Psoas muscle (tissue), 8 donors: ENCODE results near the gene NKG7. TPM values are rescaled to one million over a fixed set of nuclear protein-coding genes. Genes with fewer than 3 reads are reported as not detected.

Experiments used
- ATAC-seq, 4 donors: fragments of 200-7000 bp; cut with Tn5 transposase; one replicate each; pipeline ENCODE4 v1.9.1; 2020; ENCODE audit warnings: moderate library complexity in 3 of 4, mild to moderate bottlenecking in 2 of 4
- DNase-seq, 2 donors: peaks; one replicate each; pipeline ENCODE4 v3.0.0-alpha.2; 2020
- H3K27ac ChIP-seq: fragments of 200-600 bp; one replicate; pipeline ENCODE4 v1.8.0; 2022
- H3K27me3 ChIP-seq, 3 donors: fragments of 200-600 bp in 1 of 3; one replicate each; pipeline versions ENCODE4 v1.6.1 to v1.8.0; 2013 to 2022; ENCODE audit warnings: low read length in 2 of 3, mild to moderate bottlenecking in 2 of 3, moderate library complexity in 1 of 3; ENCODE audit not compliant: insufficient read depth in 3 of 3
- H3K36me3 ChIP-seq, 2 donors: fragments of 200-600 bp in 1 of 2; one replicate each; pipeline versions ENCODE4 v1.6.1 to v1.8.0; 2013 to 2022; ENCODE audit warnings: low read depth in 1 of 2, mild to moderate bottlenecking in 1 of 2, moderate library complexity in 1 of 2; ENCODE audit not compliant: insufficient read depth in 1 of 2
- H3K4me1 ChIP-seq: fragments of 200-600 bp; one replicate; pipeline ENCODE4 v1.8.0; 2022
- H3K4me3 ChIP-seq: fragments of 200-600 bp; one replicate; pipeline ENCODE4 v1.8.0; 2022; ENCODE audit warnings: mild to moderate bottlenecking
- H3K9me3 ChIP-seq: fragments of 200-600 bp; one replicate; pipeline ENCODE4 v1.8.0; 2022
- CTCF ChIP-seq: fragments of 200-600 bp; IDR thresholded peaks from one replicate; pipeline ENCODE4 v1.8.0; 2022; ENCODE audit warnings: antibody characterized with exemption
- WGBS, 3 donors: extraction: QIAGEN DNeasy Blood & Tissue Kit; methylation state at CpG; one replicate each; pipeline versions ENCODE4 v1.1.6 to v1.1.7; 2013; 5-methylcytosine and 5-hydroxymethylcytosine counted together
- intact Hi-C, 2 donors: fragments of 100-400 bp; cut with DNase I; formaldehyde crosslinking; loops; one replicate each; pipeline versions ENCODE4 v1.11.0 to v1.14.2; 2022
- polyA plus RNA-seq, 3 donors: library from polyadenylated mRNA; stranded (reverse); fragments of 200-250 nt; gene quantifications; one replicate each; pipeline ENCODE4 v1.2.3, GENCODE V29; 2013
- total RNA-seq, 4 donors: library from RNA; stranded (reverse); fragmentation: NEBNext Ultra II Directional in 2 of 4; extraction: Animal tissue kit (Norgen Biotek cat#: 25700) in 2 of 4; gene quantifications; one replicate each; pipeline versions ENCODE4 v1.2.1 to v1.2.4, GENCODE V29; 2021 to 2023
- donor health status: healthy with polysubstance abuse.
- donor health status: DM: no; HTN: no; CAD: no; lungs with moderate emphysema.
- donor health status: Bipolar disorder and iron deficiency.
- donor health status: healthy.
- donor health status: DM: yes; HTN: yes; CAD: no.
- donor health status: DM: no; HTN: no; CAD: no.
- donor health status: DM: no; HTN: no; CAD: no.
- donor health status: DM: yes; HTN: yes; CAD: no.

NKG7 gene
- total and polyA plus RNA-seq, 7 donors: 0.61 to 2.9 (median 1.2) TPM

GRCh38 chr19:51325161-51325976 is 47.1 kb downstream of the NKG7 start:
- ATAC-seq (no peak), DNase-seq (no peak)
- no peak for TF ChIP-seq CTCF
- 61 to 65% (median 64%) methylated on average over 26 of the region's 26 CpGs for WGBS, 3 donors
- H3K27me3 ChIP-seq: peaks cover 0 to 57% (median 17%) of the 10 kb centered on the region in 3 donors
- no peaks in the 10 kb centered on the region for H3K9me3 ChIP-seq
- no peak overlapping the region for H3K4me3 ChIP-seq
- H3K4me1 ChIP-seq: no peaks in the 10 kb centered on the region
- H3K27ac ChIP-seq: no peak overlapping the region
- no peaks in the 10 kb centered on the region for H3K36me3 ChIP-seq
- intact Hi-C loops: no loop called here

GRCh38 chr19:51324167-51324481 is 48.3 kb downstream of the NKG7 start:
- ATAC-seq: no peak
- Histone ChIP-seq H3K4me3 (no peak overlapping the region), H3K9me3 (no peaks in the 10 kb centered on the region), H3K36me3 (no peaks in the 10 kb centered on the region), H3K27ac (no peak overlapping the region), H3K4me1 (no peaks in the 10 kb centered on the region), H3K27me3 (peaks cover 0 to 50% (median 15%) of the 10 kb centered on the region in 3 donors)
- no peak for DNase-seq
- 49 to 56% (median 55%) methylated on average over 6 of the region's 6 CpGs for WGBS, 3 donors
- TF ChIP-seq CTCF: no peak
- intact Hi-C loops: no loop called here

- ATAC-seq: no peak
- TF ChIP-seq CTCF: no peak
- H3K27me3 ChIP-seq: peaks cover 0 to 49% (median 15%) of the 10 kb centered on the region in 3 donors
These were observed 48.8 kb downstream of the NKG7 start for GRCh38 chr19:51323481-51324166.

GRCh38 chr19:51321799-51322198 is 50.7 kb downstream of the NKG7 start:
- Histone ChIP-seq H3K4me1 (no peaks in the 10 kb centered on the region), H3K27ac (no peak overlapping the region), H3K4me3 (no peak overlapping the region), H3K27me3 (peaks cover 0 to 39% (median 6%) of the 10 kb centered on the region in 3 donors), H3K36me3 (no peaks in the 10 kb centered on the region), H3K9me3 (no peaks in the 10 kb centered on the region)
- WGBS, 3 donors: 74 to 80% (median 75%) methylated on average over 13 to 14 of the region's 14 CpGs
- intact Hi-C loops: no loop called here
- ATAC-seq: no peak
- no peak for TF ChIP-seq CTCF
- DNase-seq: no peak

More at GRCh38 chr19:51323481-51324166, 48.8 kb downstream of the NKG7 start:
- Histone ChIP-seq H3K4me3 (no peak overlapping the region), H3K4me1 (no peaks in the 10 kb centered on the region), H3K27ac (no peak overlapping the region), H3K9me3 (no peaks in the 10 kb centered on the region), H3K36me3 (no peaks in the 10 kb centered on the region)
- DNase-seq: no peak
- 67 to 71% (median 70%) methylated on average over 29 of the region's 29 CpGs for WGBS, 3 donors
- intact Hi-C loops: no loop called here

Other genes starting within 250 kb of the NKG7 start
- 1 to 10 TPM in 3 of 4 donors, under 1 TPM in 1; 0.73 to 2.2 (median 1.8) TPM for gene SIGLEC9, start 247.7 kb downstream of the NKG7 start, total RNA-seq
- gene SIGLEC9, start 247.7 kb downstream of the NKG7 start, polyA plus RNA-seq: under 1 TPM; 0.24 to 0.69 (median 0.25) TPM
- under 1 TPM; 0.38 to 0.82 (median 0.50) TPM for gene SIGLEC7, start 230.4 kb downstream of the NKG7 start, total RNA-seq
- under 1 TPM in 2 of 3 donors, not detected in 1; 0.08 to 0.60 TPM for gene SIGLEC7, start 230.4 kb downstream of the NKG7 start, polyA plus RNA-seq
- gene CD33, start 147.6 kb downstream of the NKG7 start, total RNA-seq: 1 to 10 TPM; 2.0 to 3.1 (median 2.3) TPM
- gene CD33, start 147.6 kb downstream of the NKG7 start, polyA plus RNA-seq: 1 to 10 TPM in 1 of 3 donors, under 1 TPM in 2; 0.24 to 1.3 (median 0.75) TPM
- not detected for gene SIGLECL1, start 121.6 kb downstream of the NKG7 start, total RNA-seq
- not detected for gene SIGLECL1, start 121.6 kb downstream of the NKG7 start, polyA plus RNA-seq
- under 1 TPM in 1 of 4 donors, not detected in 3; 0.10 TPM for gene IGLON5, start 61.0 kb downstream of the NKG7 start, total RNA-seq
- gene IGLON5, start 61.0 kb downstream of the NKG7 start, polyA plus RNA-seq: under 1 TPM in 1 of 3 donors, not detected in 2; 0.03 TPM
- 1 to 10 TPM in 1 of 4 donors, under 1 TPM in 3; 0.42 to 1.1 (median 0.63) TPM for gene VSIG10L, start 30.5 kb downstream of the NKG7 start, total RNA-seq
- 1 to 10 TPM in 2 of 3 donors, under 1 TPM in 1; 0.35 to 2.3 (median 1.5) TPM for gene VSIG10L, start 30.5 kb downstream of the NKG7 start, polyA plus RNA-seq
- gene ETFB, start 6.3 kb downstream of the NKG7 start, total RNA-seq: 100 to 1,000 TPM in 3 of 4 donors, 10 to 100 TPM in 1; 91.8 to 172 (median 141) TPM
- gene ETFB, start 6.3 kb downstream of the NKG7 start, polyA plus RNA-seq: 100 to 1,000 TPM; 130 to 170 (median 165) TPM
- 1 to 10 TPM in 1 of 4 donors, under 1 TPM in 2, not detected in 1; 0.85 to 1.8 (median 0.88) TPM for gene CLDND2, start 3.7 kb downstream of the NKG7 start, total RNA-seq
- under 1 TPM in 2 of 3 donors, not detected in 1; 0.30 to 0.39 TPM for gene CLDND2, start 3.7 kb downstream of the NKG7 start, polyA plus RNA-seq
- gene LIM2, start 15.3 kb upstream of the NKG7 start, total RNA-seq: not detected
- not detected for gene LIM2, start 15.3 kb upstream of the NKG7 start, polyA plus RNA-seq
- gene C19orf84, start 17.9 kb upstream of the NKG7 start, total RNA-seq: not detected
- gene C19orf84, start 17.9 kb upstream of the NKG7 start, polyA plus RNA-seq: not detected
- 1 to 10 TPM in 1 of 4 donors, under 1 TPM in 3; 0.64 to 1.1 (median 0.79) TPM for gene SIGLEC10, start 45.0 kb upstream of the NKG7 start, total RNA-seq
- under 1 TPM; 0.09 to 0.98 (median 0.11) TPM for gene SIGLEC10, start 45.0 kb upstream of the NKG7 start, polyA plus RNA-seq
- gene SIGLEC8, start 85.8 kb upstream of the NKG7 start, total RNA-seq: under 1 TPM in 2 of 4 donors, not detected in 2; 0.13 to 0.14 TPM
- under 1 TPM in 2 of 3 donors, not detected in 1; 0.03 to 0.09 TPM for gene SIGLEC8, start 85.8 kb upstream of the NKG7 start, polyA plus RNA-seq
- not detected for gene CEACAM18, start 105.9 kb upstream of the NKG7 start, total RNA-seq
- not detected for gene CEACAM18, start 105.9 kb upstream of the NKG7 start, polyA plus RNA-seq
- gene SIGLEC12, start 129.1 kb upstream of the NKG7 start, total RNA-seq: under 1 TPM in 3 of 4 donors, not detected in 1; 0.13 to 0.20 (median 0.13) TPM
- under 1 TPM in 2 of 3 donors, not detected in 1; 0.05 to 0.11 TPM for gene SIGLEC12, start 129.1 kb upstream of the NKG7 start, polyA plus RNA-seq
- gene SIGLEC6, start 159.0 kb upstream of the NKG7 start, total RNA-seq: under 1 TPM; 0.20 to 0.40 (median 0.27) TPM
- gene SIGLEC6, start 159.0 kb upstream of the NKG7 start, polyA plus RNA-seq: under 1 TPM in 1 of 3 donors, not detected in 2; 0.03 TPM
- gene ZNF175, start 198.6 kb upstream of the NKG7 start, total RNA-seq: 1 to 10 TPM; 4.4 to 8.9 (median 6.7) TPM
- 1 to 10 TPM; 2.3 to 6.2 (median 3.0) TPM for gene ZNF175, start 198.6 kb upstream of the NKG7 start, polyA plus RNA-seq